Mammary epithelial cell (primary cell): ENCODE measurements around the gene SERPINB6.

Experiments
- EZH2 ChIP-seq: IDR thresholded peaks from 2 replicates; pipeline ENCODE4 v1.6.1; 2012; ENCODE audit warnings: low read length, inconsistent platforms, borderline replicate concordance
- TF ChIP-seq, protein P1 (sequence below), 2 donors: IDR thresholded peaks in 1 of 2; conservative IDR thresholded peaks in 1 of 2; 2 replicates each; pipeline ENCODE4 v1.5.1; 2011 to 2012; ENCODE audit warnings: inconsistent platforms in 2 of 2, low read length in 2 of 2, mild to moderate bottlenecking in 2 of 2, control low read depth in 1 of 2, low read depth in 1 of 2; ENCODE audit not compliant: insufficient read depth in 1 of 2; ENCODE audit errors: extremely low read depth in 1 of 2

DNA sequence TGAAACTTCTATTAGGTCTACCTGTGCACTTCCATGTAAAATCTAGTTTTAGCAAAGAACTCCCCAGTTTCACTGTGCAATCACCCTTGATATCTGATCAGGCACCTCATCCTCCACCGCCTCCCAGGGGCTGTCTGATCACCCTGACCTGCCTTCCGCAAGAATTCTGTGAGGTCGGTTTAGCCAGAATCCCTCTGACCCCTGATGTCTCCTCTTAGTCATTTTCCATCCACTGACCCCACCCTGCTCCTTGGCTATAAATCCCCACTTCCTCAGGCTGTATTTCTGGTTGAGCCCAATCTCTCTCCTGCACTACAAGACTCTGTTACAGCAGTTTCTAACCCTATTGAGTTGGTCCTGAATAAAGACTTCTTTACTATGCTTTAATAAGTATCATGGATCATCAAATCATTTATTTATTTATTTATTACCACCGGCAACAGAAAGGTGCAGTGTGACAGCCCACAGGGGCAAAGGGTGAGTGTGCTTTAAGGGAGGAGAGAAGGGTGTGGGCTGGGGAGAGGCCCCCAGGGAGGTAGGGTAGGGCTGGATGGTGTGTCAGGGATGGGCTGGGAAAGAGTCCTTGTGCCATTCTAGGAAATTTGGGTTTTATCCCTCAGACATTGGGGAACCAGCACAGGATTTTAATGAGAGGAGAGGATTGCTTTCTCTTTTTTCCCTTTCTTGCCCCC, 11.2 kb upstream of the SERPINB6 start:
- TF ChIP-seq, protein P1, sequence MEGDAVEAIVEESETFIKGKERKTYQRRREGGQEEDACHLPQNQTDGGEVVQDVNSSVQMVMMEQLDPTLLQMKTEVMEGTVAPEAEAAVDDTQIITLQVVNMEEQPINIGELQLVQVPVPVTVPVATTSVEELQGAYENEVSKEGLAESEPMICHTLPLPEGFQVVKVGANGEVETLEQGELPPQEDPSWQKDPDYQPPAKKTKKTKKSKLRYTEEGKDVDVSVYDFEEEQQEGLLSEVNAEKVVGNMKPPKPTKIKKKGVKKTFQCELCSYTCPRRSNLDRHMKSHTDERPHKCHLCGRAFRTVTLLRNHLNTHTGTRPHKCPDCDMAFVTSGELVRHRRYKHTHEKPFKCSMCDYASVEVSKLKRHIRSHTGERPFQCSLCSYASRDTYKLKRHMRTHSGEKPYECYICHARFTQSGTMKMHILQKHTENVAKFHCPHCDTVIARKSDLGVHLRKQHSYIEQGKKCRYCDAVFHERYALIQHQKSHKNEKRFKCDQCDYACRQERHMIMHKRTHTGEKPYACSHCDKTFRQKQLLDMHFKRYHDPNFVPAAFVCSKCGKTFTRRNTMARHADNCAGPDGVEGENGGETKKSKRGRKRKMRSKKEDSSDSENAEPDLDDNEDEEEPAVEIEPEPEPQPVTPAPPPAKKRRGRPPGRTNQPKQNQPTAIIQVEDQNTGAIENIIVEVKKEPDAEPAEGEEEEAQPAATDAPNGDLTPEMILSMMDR (conservative IDR thresholded peaks at IDR 0.05 in 1 of 2, IDR thresholded peaks at IDR 0.05 in 1 of 2; ENCODE audit: extremely low read depth in 1 of 2, insufficient read depth in 1 of 2, low read depth in 1 of 2, low read length in 2 of 2): no peak
- TF ChIP-seq EZH2: no peak
